OCI-LY3 (cell line): ENCODE measurements around the gene NPNT.

Experiments
- H2AFZ ChIP-seq: fragments of 200-600, 300-600 bp; shearing (Covaris generic); 2 replicates; pipeline ENCODE4 v1.6.0; 2014; ENCODE audit warnings: antibody characterized with exemption, low read depth, low read length
- H3K27ac ChIP-seq: fragments of 200-600, 300-600 bp; sonication (generic); 2 replicates; pipeline ENCODE4 v1.5.1; 2014; ENCODE audit warnings: mild to moderate bottlenecking, low read length, moderate library complexity, mixed read lengths
- H3K27me3 ChIP-seq: fragments of 200-600, 300-600 bp; sonication (generic); 2 replicates; pipeline ENCODE4 v1.6.1; 2014; ENCODE audit warnings: low read depth, low read length, mixed read lengths
- H3K36me3 ChIP-seq: fragments of 200-600, 300-600 bp; sonication (generic); replicated peaks from 2 replicates; pipeline ENCODE3; 2014; ENCODE audit warnings: low read depth, low read length, mixed read lengths
- H3K4me1 ChIP-seq: fragments of 300-600, 200-600 bp; sonication (generic); 2 replicates; pipeline ENCODE4 v1.6.1; 2014; ENCODE audit warnings: low read length, mixed read lengths
- H3K4me2 ChIP-seq: fragments of 200-600, 300-600 bp; sonication (generic); 2 replicates; pipeline ENCODE4 v1.6.1; 2014; ENCODE audit warnings: low read length, mixed read lengths
- H3K4me3 ChIP-seq: fragments of 300-600, 200-600 bp; sonication (generic); 2 replicates; pipeline ENCODE4 v1.5.1; 2014; ENCODE audit warnings: antibody characterized with exemption, mild to moderate bottlenecking, low read length, moderate library complexity
- H3K79me2 ChIP-seq: fragments of 300-600, 200-600 bp; shearing (Covaris generic); 2 replicates; pipeline ENCODE4 v1.6.1; 2014; ENCODE audit warnings: mild to moderate bottlenecking, low read length, mixed read lengths
- H3K9ac ChIP-seq: fragments of 300-600, 200-600 bp; shearing (Covaris generic); 2 replicates; pipeline ENCODE4 v1.6.0; 2014; ENCODE audit warnings: mild to moderate bottlenecking, low read length, moderate library complexity
- H3K9me3 ChIP-seq: fragments of 200-600, 300-600 bp; shearing (Covaris generic); 2 replicates; pipeline ENCODE4 v1.6.1; 2014; ENCODE audit warnings: low read length, mixed read lengths; ENCODE audit not compliant: insufficient read depth
- H4K20me1 ChIP-seq: fragments of 200-600, 300-600 bp; sonication (generic); 2 replicates; pipeline ENCODE4 v1.6.1; 2016; ENCODE audit warnings: low read length, mixed read lengths; ENCODE audit not compliant: insufficient read depth
- CTCF ChIP-seq: fragments of 200-600, 300-600 bp; sonication (generic); IDR thresholded peaks from 2 replicates; pipeline ENCODE4 v1.5.1; 2014; ENCODE audit warnings: antibody characterized with exemption, low read length, low read depth
- EZH2phosphoT487 ChIP-seq: fragments of 200-600 bp; shearing (Covaris generic); IDR thresholded peaks from 2 replicates; pipeline ENCODE4 v1.6.1; 2018; ENCODE audit warnings: antibody characterized with exemption, mixed run types, low read depth

The NPNT gene

GRCh38 chr4:105921301-105921700, 26.0 kb downstream of the NPNT start:
- no peak overlapping the region for H3K9ac ChIP-seq
- no peaks in the 10 kb centered on the region for H4K20me1 ChIP-seq
- no peaks in the 10 kb centered on the region for H3K27me3 ChIP-seq
- H3K36me3 ChIP-seq: no peaks in the 10 kb centered on the region
- no peak overlapping the region for H3K4me2 ChIP-seq
- H3K4me3 ChIP-seq: no peak overlapping the region
- no peaks in the 10 kb centered on the region for H3K4me1 ChIP-seq
- no peak overlapping the region for H3K27ac ChIP-seq
- H3K9me3 ChIP-seq: no peaks in the 10 kb centered on the region
- no peak for TF ChIP-seq CTCF
- TF ChIP-seq EZH2phosphoT487: no peak
- no peak overlapping the region for H2AFZ ChIP-seq
- no peaks in the 10 kb centered on the region for H3K79me2 ChIP-seq

DNA sequence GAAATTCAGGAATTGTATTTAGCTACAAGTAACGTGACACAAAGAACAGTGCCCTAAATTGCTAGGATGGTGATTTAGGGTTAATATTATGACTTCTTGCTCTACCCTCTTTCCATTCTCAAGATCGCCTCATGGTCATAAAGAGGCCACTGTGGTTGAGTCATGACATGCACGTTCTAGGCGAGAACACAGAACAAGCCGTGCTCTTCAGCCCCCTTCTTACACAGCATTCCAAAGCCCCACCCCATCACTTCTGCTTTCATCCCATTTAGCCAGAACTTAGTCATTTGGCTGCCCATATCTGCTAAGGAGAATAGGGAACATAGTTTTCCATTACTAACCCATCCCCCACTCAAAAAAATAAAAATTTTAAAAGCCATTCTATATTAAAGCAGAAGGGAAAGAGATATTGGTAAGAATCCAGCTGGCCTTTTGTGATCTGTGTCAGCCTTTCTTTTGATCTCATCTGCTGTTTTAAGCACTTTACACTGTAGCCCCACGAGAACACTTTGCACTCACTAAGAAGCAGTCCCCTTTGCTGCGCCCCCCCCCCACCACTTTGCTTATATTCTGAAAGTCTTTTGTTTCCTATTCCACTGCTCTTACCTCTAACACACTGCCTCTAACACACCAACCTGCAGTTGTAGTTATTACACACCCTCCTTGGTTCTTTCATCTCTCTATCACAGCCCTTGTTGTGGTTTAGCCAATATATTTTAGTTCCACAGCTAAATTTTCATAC, 28.4 kb downstream of the NPNT start:
- H3K79me2 ChIP-seq: no peaks in the 10 kb centered on the region

DNA sequence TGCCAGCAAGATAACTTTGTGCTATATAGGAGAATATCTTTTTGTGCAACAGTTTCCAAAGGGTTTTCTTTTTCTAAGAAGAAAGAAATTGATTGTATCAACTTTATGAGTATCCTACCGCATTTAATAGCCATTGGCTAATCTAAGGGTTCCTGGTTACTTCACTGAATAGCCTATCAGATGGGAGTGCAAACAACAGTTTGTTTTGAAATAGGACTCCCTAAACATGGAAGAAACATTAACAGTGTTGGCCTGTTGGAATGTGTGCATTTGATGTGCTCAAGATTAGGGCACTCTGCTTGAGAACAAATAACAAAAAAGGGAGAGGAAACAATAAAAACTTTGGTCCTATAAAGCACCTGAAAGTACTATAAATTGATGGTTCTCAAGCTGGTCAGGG, 29.1 kb downstream of the NPNT start:
- no peak overlapping the region for H3K4me3 ChIP-seq
- no peak overlapping the region for H3K9ac ChIP-seq
- no peaks in the 10 kb centered on the region for H3K36me3 ChIP-seq
- no peaks in the 10 kb centered on the region for H3K4me1 ChIP-seq
- H4K20me1 ChIP-seq: no peaks in the 10 kb centered on the region
- H3K79me2 ChIP-seq: no peaks in the 10 kb centered on the region
- no peaks in the 10 kb centered on the region for H3K27me3 ChIP-seq
- H3K9me3 ChIP-seq: no peaks in the 10 kb centered on the region
- no peak overlapping the region for H3K27ac ChIP-seq
- TF ChIP-seq EZH2phosphoT487: no peak
- TF ChIP-seq CTCF: no peak
- H2AFZ ChIP-seq: no peak overlapping the region
- H3K4me2 ChIP-seq: no peak overlapping the region

More for the DNA sequence above, 28.4 kb downstream of the NPNT start:
- H3K4me2 ChIP-seq: no peak overlapping the region
- no peak overlapping the region for H2AFZ ChIP-seq
- H3K4me1 ChIP-seq: no peaks in the 10 kb centered on the region
- no peak overlapping the region for H3K9ac ChIP-seq
- H3K27ac ChIP-seq: no peak overlapping the region
- no peaks in the 10 kb centered on the region for H3K9me3 ChIP-seq
- no peaks in the 10 kb centered on the region for H3K36me3 ChIP-seq
- TF ChIP-seq CTCF (no peak), EZH2phosphoT487 (no peak)
- H4K20me1 ChIP-seq: no peaks in the 10 kb centered on the region
- H3K4me3 ChIP-seq: no peak overlapping the region
- H3K27me3 ChIP-seq: no peaks in the 10 kb centered on the region

- Histone ChIP-seq H3K79me2 (no peaks in the 10 kb centered on the region), H3K27me3 (0 out of 2 replicates have a peak, but pooled peaks cover 8% of the 10 kb centered on the region), H3K9ac (no peak overlapping the region), H4K20me1 (no peaks in the 10 kb centered on the region), H3K36me3 (no peaks in the 10 kb centered on the region), H3K4me3 (no peak overlapping the region), H3K9me3 (no peaks in the 10 kb centered on the region), H3K4me1 (peaks cover 11% of the 10 kb centered on the region), H2AFZ (no peak overlapping the region), H3K27ac (no peak overlapping the region), H3K4me2 (no peak overlapping the region)
- no peak for TF ChIP-seq CTCF
- no peak for TF ChIP-seq EZH2phosphoT487
These were observed 35.4 kb downstream of the NPNT start for GRCh38 chr4:105930698-105931097.
